Endodermal cell (in vitro differentiated cells): ENCODE measurements around the gene HSF2BP. TPM values are rescaled to one million over a fixed set of nuclear protein-coding genes. Genes with fewer than 3 reads are reported as not detected.

Experiments used
- DNase-seq: peaks from one replicate; pipeline ENCODE4 v3.0.0-alpha.2; 2017
- H3K27ac ChIP-seq: 2 replicates; pipeline ENCODE4 v1.5.1; 2013; ENCODE audit warnings: mild to moderate bottlenecking, low read depth, low read length, moderate library complexity
- H3K27me3 ChIP-seq: 2 replicates; pipeline ENCODE4 v1.6.1; 2013; ENCODE audit warnings: mild to moderate bottlenecking, low read length, moderate library complexity; ENCODE audit not compliant: insufficient read depth, control insufficient read depth, poor library complexity, severe bottlenecking
- H3K36me3 ChIP-seq: 2 replicates; pipeline ENCODE4 v1.7.0; 2013; ENCODE audit warnings: mild to moderate bottlenecking, low read length, moderate library complexity; ENCODE audit not compliant: control insufficient read depth, insufficient read depth
- H3K4me1 ChIP-seq: one replicate; pipeline ENCODE4 v1.7.0; 2013; ENCODE audit warnings: low read length; ENCODE audit not compliant: control insufficient read depth, insufficient read depth
- H3K4me3 ChIP-seq: 2 replicates; pipeline ENCODE4 v1.5.1; 2013; ENCODE audit warnings: mild to moderate bottlenecking, low read length, moderate library complexity
- H3K9ac ChIP-seq: 2 replicates; pipeline ENCODE4 v1.6.1; 2013; ENCODE audit warnings: mild to moderate bottlenecking, low read length, moderate library complexity; ENCODE audit not compliant: poor library complexity, severe bottlenecking; ENCODE audit errors: extremely low read depth
- H3K9me3 ChIP-seq: 2 replicates; pipeline ENCODE4 v1.6.1; 2013; ENCODE audit warnings: mild to moderate bottlenecking, low read length, moderate library complexity; ENCODE audit not compliant: control insufficient read depth
- H3K27ac Mint-ChIP-seq: 2 replicates; pipeline ENCODE4 v1.8.0; 2020; ENCODE audit warnings: mixed read lengths
- H3K27me3 Mint-ChIP-seq: 2 replicates; pipeline ENCODE4 v1.8.0; 2021; ENCODE audit warnings: mild to moderate bottlenecking, mixed read lengths; ENCODE audit not compliant: insufficient read depth
- H3K36me3 Mint-ChIP-seq: 2 replicates; pipeline ENCODE4 v1.8.0; 2020; ENCODE audit warnings: low read depth, mixed read lengths
- H3K4me1 Mint-ChIP-seq: 2 replicates; pipeline ENCODE4 v1.8.0; 2020; ENCODE audit warnings: mixed read lengths
- H3K4me3 Mint-ChIP-seq: 2 replicates; pipeline ENCODE4 v1.8.0; 2020; ENCODE audit warnings: mild to moderate bottlenecking, moderate library complexity, mixed read lengths
- H3K9me3 Mint-ChIP-seq: 2 replicates; pipeline ENCODE4 v1.8.0; 2020; ENCODE audit warnings: mild to moderate bottlenecking, mixed read lengths
- CTCF ChIP-seq: fragments of 200-600 bp; sonication (generic); conservative IDR thresholded peaks from 2 replicates; pipeline ENCODE4 v1.5.0; 2021; ENCODE audit warnings: antibody characterized with exemption, mild to moderate bottlenecking
- WGBS, 2 experiments: methylation state at CpG; one replicate each; pipeline versions ENCODE4 v1.1.5 to v1.1.7; 2013; ENCODE audit warnings: missing lambda C conversion rate in 2 of 2, mixed read lengths in 1 of 2; ENCODE audit not compliant: insufficient coverage in 1 of 2, insufficient read length in 1 of 2; 5-methylcytosine and 5-hydroxymethylcytosine counted together
- total RNA-seq, 2 donors: library from RNA; stranded (reverse); fragmentation: NEBNext Ultra II Directional in 1 of 2; extraction: Animal tissue kit (Norgen Biotek cat#: 25700) in 1 of 2; gene quantifications; 2 replicates in 1 of 2; 3 replicates in 1 of 2; pipeline ENCODE4 v1.2.1, GENCODE V29; 2021

HSF2BP gene
- total RNA-seq, 2 donors from 2014 or later: 1.7 to 1.9 TPM

- TF ChIP-seq CTCF: no peak
- Mint-ChIP-seq H3K27ac (no peak overlapping the region), H3K27me3 (no peaks in the 10 kb centered on the region), H3K36me3 (peaks cover 67% of the 10 kb centered on the region), H3K4me3 (no peak overlapping the region), H3K4me1 (no peaks in the 10 kb centered on the region), H3K9me3 (no peaks in the 10 kb centered on the region)
- no peaks in the 10 kb centered on the region for H3K27me3 ChIP-seq
- no peak for DNase-seq
- H3K4me3 ChIP-seq: no peak overlapping the region
- H3K4me1 ChIP-seq: no peaks in the 10 kb centered on the region
- 94 to 97% methylated on average over 15 to 27 of the region's 27 CpGs for WGBS, 2 experiments
- no peaks in the 10 kb centered on the region for H3K9me3 ChIP-seq
- H3K9ac ChIP-seq: no peak overlapping the region
- H3K27ac ChIP-seq: no peak overlapping the region
- peaks cover 58% of the 10 kb centered on the region for H3K36me3 ChIP-seq
Measured at GRCh38 chr21:43687566-43688399, 28.5 kb upstream of the HSF2BP start.

DNA sequence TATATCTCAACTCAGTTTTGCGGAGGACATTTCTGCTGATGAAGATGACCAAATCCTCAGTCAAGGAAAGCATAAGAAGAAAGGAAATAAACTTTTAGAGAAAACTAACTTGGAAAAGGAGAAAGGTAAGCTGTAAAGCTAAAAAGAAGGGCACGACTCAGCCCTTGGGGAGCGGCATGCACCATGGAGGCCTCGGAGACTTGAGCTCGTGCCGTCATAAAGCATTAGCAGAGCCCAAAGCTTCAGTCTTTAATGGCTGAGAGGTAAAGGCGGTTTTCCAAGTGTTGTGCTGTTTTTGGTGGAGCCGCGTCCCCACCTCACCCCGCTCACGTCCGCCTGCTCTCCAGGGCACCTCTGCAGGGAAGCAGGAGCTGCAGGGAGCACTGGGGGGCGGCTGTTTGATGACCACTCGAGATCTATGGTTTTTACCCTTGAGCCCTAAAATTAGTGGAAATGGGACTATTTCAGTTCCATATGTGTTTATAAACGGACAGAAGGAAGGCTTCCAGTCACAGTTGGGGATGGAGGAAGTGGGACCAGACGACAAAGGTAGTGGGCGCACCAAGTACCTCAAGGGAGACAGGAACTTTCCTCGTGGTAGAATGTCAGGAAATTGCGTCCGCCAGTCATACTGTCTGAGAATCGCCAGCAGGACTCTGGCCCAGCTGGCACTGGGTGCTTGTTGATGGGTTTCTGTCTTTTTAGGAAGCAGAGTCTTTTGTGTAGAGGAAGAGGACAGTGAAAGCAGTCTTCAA, 27.7 kb upstream of the HSF2BP start:
- no peak overlapping the region for H3K4me3 ChIP-seq
- WGBS, 2 experiments: 94 to 96% methylated on average over 14 to 20 of the region's 21 CpGs
- no peaks in the 10 kb centered on the region for H3K4me1 ChIP-seq
- H3K27ac ChIP-seq: no peak overlapping the region
- H3K4me3 Mint-ChIP-seq: no peak overlapping the region
- H3K9me3 Mint-ChIP-seq: no peaks in the 10 kb centered on the region
- no peak overlapping the region for H3K9ac ChIP-seq
- no peaks in the 10 kb centered on the region for H3K27me3 ChIP-seq
- no peaks in the 10 kb centered on the region for H3K27me3 Mint-ChIP-seq
- TF ChIP-seq CTCF: no peak
- no peak for DNase-seq
- H3K36me3 ChIP-seq: peaks cover 66% of the 10 kb centered on the region
- H3K27ac Mint-ChIP-seq: no peak overlapping the region
- H3K4me1 Mint-ChIP-seq: no peaks in the 10 kb centered on the region
- peaks cover 68% of the 10 kb centered on the region for H3K36me3 Mint-ChIP-seq
- H3K9me3 ChIP-seq: no peaks in the 10 kb centered on the region

DNA sequence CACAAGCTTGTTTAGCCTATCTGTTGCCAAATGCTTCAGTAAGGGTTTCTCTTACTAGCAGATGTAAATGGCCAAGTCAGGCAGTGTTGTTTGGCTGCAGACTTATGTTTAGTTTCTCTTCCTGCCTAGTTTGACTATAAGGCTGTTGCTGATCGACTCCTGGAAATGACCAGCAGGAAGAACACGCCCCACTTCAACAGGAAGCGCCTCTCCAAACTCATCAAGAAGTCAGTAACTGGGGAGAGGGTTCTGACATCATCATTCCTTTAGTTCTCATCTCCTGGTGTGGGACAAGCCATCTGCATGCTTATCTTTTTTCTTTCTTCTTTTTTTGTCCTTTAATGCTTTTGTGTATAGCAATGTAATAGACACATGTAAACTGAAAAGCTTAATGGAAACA, 25.1 kb upstream of the HSF2BP start:
- H3K4me3 Mint-ChIP-seq: no peak overlapping the region
- 97 to 100% methylated on average over 3 of the region's 3 CpGs for WGBS, 2 experiments
- peaks cover 65% of the 10 kb centered on the region for H3K36me3 ChIP-seq
- H3K9me3 ChIP-seq: no peaks in the 10 kb centered on the region
- TF ChIP-seq CTCF: no peak
- no peak overlapping the region for H3K27ac Mint-ChIP-seq
- no peaks in the 10 kb centered on the region for H3K4me1 Mint-ChIP-seq
- DNase-seq: no peak
- H3K9me3 Mint-ChIP-seq: no peaks in the 10 kb centered on the region
- no peaks in the 10 kb centered on the region for H3K4me1 ChIP-seq
- H3K27me3 ChIP-seq: no peaks in the 10 kb centered on the region
- H3K36me3 Mint-ChIP-seq: peaks cover 61% of the 10 kb centered on the region
- H3K27me3 Mint-ChIP-seq: no peaks in the 10 kb centered on the region
- no peak overlapping the region for H3K9ac ChIP-seq
- no peak overlapping the region for H3K4me3 ChIP-seq
- H3K27ac ChIP-seq: no peak overlapping the region
